ENCODE data around the gene EBF3.
A peak's percentile ranks its signal among the peaks of the same experiment; 100 is the strongest.

DNA sequence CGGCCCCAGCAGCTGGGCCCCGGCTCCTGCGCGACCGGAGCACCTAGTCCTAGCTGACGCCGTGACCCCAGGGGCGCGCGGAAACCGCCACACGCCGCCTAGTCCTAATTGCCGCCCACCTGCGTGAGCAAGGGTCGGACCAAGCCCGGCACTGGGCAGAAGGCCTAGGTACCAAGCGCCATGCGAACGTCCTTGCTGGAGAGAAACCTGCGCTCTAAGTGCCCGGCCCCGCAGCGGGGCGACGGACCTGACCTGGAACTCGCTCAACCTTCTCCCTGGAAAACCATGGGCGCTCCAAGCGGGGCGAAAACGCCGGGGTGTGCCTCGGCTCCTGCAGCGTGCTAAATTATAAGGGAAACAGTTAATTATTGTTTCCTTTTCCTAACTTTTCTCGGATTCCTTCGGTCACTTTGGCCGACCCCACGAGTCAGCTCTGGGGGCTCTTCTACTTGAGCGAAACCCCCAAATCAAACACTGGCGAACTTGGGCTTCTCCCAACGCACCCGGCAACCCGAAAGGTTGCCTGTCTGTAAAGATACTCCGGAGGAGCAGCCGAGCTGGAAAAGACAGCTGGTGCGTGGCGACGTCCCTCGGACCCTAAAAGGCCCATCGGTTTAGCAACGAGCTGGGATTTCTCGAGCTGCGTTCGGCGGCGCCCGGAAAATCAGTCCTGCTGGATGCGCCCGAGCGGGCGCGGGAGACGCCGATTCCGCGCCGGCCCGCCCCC is 5.3 kb upstream of the EBF3 start:
- TF ChIP-seq, protein P1, sequence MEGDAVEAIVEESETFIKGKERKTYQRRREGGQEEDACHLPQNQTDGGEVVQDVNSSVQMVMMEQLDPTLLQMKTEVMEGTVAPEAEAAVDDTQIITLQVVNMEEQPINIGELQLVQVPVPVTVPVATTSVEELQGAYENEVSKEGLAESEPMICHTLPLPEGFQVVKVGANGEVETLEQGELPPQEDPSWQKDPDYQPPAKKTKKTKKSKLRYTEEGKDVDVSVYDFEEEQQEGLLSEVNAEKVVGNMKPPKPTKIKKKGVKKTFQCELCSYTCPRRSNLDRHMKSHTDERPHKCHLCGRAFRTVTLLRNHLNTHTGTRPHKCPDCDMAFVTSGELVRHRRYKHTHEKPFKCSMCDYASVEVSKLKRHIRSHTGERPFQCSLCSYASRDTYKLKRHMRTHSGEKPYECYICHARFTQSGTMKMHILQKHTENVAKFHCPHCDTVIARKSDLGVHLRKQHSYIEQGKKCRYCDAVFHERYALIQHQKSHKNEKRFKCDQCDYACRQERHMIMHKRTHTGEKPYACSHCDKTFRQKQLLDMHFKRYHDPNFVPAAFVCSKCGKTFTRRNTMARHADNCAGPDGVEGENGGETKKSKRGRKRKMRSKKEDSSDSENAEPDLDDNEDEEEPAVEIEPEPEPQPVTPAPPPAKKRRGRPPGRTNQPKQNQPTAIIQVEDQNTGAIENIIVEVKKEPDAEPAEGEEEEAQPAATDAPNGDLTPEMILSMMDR (IDR thresholded peaks at IDR 0.05; ENCODE audit: poor library complexity), result no peak
- TF ChIP-seq EZH2phosphoT487 (IDR thresholded peaks at IDR 0.05; ENCODE audit: low read depth, severe bottlenecking, unreplicated experiment) (no peak), EZH2 (IDR thresholded peaks at IDR 0.05; ENCODE audit: borderline replicate concordance) (peak; percentile 16)
